ENCODE results near the gene LGALS9.
"Not testable (repeated sequence)": the region's sequence is repeated elsewhere in the genome, so short reads cannot be mapped to it uniquely, and the experiment has no call there.

Gene LGALS9

DNA sequence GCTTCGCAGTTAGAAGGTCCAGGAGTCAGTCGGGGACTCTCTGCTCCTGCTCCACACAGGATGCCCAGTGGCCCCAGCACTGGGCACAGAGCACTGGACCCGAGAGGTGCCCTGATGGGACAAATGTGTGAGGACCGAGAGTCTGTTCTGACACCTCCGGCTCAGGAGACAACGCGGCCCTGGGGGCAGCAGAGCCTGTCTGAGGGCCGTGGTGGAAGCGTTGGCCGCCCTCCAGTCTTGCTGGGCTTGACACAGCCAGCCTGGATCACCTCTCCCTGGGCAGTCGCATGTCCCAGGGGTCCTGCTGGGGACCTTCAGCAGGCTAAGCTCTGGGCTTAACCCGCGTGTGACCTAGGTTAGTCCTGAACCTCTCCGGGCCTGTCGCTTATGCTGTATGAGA, 23.1 kb downstream of the LGALS9 start:
- no peak for DNase-seq (ENCODE audit: low read depth in 2 of 2)

- DNase-seq (ENCODE audit: low read depth in 2 of 2), result peak; percentile 30 to 49
These were observed 23.9 kb downstream of the LGALS9 start for GRCh38 chr17:27654654-27655524.

GRCh38 chr17:27655525-27656111, 24.6 kb downstream of the LGALS9 start:
- not testable (repeated sequence) for DNase-seq (ENCODE audit: low read depth in 2 of 2)

DNA sequence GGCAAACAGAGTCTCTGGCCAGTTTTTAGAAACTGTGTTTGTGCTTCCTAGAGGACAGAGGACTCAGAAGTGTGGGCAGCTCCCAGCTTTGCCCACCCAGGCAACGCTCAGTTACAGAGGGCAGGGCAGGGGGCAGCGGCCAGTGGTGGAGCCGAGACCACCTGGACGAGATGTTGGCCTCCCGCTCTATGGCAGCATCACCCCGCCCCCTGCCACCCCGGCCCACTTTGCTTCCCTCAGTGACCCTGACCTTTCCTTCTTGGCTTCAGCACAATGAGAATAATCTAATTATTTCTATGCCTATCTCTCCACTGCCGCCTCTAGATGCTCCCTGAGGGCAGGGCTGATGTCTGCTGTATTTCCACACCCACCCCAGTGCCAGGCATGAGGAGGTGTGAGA, 25.6 kb downstream of the LGALS9 start:
- DNase-seq (ENCODE audit: low read depth in 2 of 2), result not testable (repeated sequence)

DNA sequence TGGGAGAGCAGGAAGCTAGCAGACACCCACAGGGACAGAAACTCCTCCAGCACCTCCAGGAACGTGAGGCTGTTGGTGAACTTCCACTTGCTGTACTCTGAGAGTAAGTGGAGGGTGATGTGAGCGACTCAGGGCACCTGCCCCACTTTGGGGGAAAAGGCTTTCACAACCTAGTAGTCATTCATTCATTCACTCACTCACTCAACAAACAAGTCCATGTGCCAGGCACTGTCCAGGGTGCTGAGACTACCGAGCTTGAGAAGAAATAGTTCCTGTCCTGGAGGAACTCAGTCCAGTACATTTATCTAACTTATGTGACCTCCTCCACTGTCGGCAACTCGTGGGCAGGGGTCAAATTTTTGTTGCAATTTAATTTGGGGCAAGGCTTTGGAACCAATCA, 26.6 kb downstream of the LGALS9 start:
- DNase-seq (ENCODE audit: low read depth in 2 of 2), result no peak

DNA sequence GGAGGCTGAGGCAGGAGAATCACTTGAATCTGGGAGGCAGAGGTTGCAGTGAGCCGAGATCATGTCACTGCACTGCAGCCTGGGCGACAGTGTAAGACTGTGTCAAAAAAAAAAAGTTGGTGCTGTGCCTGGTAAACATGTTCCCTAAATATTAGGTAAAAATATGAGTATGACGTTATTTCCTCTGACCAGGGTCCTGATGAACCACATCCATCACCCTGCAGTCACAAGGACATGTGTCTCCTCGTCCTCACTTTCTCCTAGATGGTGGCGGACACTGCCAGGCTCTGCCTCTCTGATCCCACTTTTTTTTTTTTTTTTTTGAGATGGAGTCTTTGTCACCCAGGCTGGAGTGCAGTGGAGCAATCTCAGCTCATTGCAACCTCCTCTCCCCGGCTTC, 28.7 kb downstream of the LGALS9 start:
- no peak for DNase-seq (ENCODE audit: low read depth in 2 of 2)

- DNase-seq (ENCODE audit: low read depth in 2 of 2), result no peak
These were observed 29.4 kb downstream of the LGALS9 start for GRCh38 chr17:27660436-27660835.

DNA sequence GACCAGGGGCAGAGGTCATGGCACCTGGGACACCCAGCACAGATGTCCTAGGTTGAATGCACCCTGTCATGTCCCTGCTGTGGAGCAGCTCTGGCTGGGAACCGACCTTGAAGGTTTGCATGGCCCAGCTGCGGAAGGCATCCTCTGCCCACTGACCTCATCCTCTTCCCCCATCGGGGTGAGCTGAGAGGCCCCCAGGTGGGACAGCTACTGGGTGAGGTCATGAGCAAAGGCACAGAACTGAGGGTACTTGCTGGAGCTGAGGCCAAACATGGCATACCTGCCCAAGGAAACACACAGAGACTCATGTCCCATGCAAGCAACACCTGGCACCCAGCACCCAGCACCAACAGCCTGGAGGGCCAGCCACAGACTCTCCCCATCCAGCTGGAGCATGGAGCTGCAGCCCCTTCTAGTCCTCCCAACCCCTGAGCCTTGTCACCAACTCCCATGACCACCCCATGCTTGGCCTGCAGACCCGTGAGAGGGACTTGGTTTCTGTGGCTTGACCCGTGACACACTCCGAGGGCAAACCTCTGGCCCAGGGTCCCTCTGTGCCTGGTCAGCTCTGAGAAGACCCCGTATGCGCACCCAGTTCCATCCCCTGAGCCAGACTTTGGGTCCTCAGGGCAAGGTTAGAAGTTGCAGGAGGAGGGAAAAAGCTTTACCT, 33.1 kb downstream of the LGALS9 start:
- DNase-seq (ENCODE audit: low read depth in 2 of 2), result no peak

DNA sequence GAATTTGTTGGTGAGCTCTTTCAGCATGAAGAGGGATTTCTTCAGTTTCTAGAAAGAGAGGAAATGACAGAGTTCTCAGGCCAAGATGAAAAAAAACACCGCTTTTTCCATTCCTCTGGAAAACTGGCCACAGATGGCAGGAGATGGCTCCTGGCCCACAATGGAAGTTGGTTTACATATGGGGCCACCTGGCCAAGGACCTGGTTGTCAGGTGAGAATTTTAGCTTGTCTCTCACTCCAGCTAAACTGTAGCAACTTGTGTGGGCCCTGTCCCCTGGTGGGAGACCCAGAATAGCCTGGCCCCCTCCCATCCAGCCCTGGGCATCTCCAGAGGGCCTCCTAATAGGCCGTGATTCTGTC, 33.6 kb downstream of the LGALS9 start:
- no peak for DNase-seq (ENCODE audit: low read depth in 2 of 2)

- DNase-seq (ENCODE audit: low read depth in 2 of 2), result no peak
These were observed 34.6 kb downstream of the LGALS9 start for GRCh38 chr17:27665549-27665948.

DNA sequence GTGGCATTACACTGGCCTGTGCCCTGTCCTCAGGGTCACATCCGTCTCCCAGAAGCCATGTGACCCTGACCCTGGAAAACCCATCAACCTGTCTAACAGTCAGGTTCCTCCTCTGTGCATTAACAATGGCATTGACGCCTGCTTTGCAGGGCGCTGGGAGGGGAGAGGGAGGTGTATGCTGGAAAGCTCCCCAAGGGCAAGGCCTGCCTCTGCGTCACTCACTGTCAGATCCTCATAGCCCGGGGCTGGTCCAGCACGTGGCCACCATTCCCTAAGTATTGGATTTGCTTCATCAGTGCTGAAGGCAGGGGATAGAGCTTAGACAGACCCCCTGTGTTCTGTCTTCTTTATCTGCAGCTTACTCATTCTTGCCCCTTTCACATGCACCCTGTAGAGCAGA, 35.3 kb downstream of the LGALS9 start:
- not testable (repeated sequence) for DNase-seq (ENCODE audit: low read depth in 2 of 2)

GRCh38 chr17:27666831-27667560, 36.0 kb downstream of the LGALS9 start:
- DNase-seq (ENCODE audit: low read depth in 2 of 2), result no peak

DNA sequence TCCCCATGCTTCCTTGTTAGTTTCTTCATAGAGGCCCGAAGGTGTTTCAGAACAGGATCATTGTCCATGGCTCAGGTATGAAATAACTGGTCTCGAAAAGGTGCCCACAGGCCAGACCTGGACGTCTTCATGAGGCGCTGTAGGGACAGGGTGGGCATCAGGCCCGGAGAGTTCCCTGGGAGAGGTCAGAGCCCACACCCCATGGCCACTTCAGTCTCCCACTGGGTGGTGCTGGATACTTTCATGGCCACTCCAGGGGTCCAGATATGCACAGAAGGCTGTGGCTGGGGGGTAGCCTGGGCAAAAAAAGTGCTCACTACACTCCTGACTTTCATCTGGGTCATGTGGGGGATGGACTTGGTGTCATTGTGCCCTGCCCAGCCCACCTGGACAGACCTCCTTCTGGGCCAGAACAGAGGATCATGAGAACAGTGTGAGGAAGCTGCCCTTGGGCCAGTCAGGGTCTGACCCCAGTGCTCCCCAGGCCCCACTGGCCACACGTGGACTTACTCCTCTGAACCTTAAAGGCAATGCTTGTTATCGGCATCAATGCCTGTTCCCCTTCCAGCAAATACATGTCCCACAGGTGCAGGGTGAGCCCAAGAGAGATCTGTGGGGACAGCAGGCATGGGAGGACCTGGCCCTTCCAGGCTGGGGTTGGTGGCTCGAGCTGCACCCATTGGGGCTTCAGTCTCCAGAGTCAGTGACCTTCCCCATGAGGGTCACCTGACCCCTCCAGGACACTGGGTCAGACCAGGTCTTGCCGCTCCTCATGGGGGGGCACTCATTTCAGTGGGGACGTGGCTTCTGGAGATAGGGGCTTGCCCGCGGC, 36.9 kb downstream of the LGALS9 start:
- no peak for DNase-seq (ENCODE audit: low read depth in 2 of 2)

GRCh38 chr17:27668488-27668823, 37.5 kb downstream of the LGALS9 start:
- no peak for DNase-seq (ENCODE audit: low read depth in 2 of 2)

DNA sequence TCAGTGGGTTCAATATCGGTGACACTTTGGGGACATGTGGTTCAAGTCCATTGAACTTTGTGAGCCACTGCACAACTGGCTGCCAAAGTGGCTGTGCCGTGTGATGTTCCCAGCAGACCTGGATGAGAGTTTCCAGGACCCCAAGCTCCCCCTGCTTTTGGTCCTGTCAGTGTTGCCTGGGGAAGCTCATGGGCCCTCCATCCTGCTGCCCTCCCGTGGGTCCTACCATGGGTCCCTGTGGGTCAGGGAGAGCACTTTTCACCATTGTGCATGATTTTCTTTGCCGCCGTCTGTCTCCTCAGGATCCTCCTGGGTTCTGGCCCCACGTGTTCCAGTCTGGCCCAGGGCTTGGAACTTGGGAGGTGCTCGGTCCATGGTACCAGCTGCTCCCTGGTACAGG, 38.1 kb downstream of the LGALS9 start:
- DNase-seq (ENCODE audit: low read depth in 2 of 2), result no peak

- DNase-seq (ENCODE audit: low read depth in 2 of 2), result no peak
These were observed 38.9 kb downstream of the LGALS9 start for GRCh38 chr17:27669850-27670249.

DNA sequence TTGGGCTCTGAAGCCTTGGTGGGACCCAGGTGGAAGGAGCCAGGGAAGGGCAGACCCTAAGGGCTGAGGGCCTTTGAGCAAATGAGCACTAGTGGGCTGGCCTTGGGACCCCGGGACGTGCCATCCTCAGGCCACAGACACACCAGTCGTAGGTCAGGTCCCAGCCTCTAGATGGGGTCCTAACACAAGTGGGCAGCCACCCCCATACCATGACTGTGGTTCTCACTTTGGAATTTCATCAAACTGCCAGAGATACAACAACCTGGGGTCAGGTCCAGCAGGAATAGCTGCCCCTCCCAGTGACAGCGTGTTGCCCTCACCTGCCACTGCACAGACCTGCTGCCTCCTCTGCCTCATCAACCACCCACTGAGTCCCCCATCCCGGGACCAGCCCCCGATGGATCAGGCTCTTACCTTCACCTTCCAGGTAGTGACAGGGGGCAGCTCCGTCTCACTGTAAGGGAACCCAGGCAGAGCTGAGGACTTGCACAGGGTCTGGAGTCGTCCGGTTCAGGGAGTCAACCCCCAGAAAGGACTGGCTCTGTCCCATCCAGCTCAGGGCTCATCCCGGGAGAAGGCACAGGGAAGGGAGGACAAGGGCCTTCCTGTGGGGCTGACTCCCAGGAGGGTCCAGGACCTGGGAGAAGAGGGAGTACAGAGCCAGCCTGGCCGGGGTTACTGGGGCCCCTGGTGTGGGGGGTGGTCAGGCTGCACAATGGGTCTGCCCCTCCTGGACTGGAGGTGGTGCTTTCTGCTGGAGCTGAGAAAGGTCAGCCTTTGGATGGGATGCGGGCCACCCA, 40.0 kb downstream of the LGALS9 start:
- no peak for DNase-seq (ENCODE audit: low read depth in 2 of 2)

DNA sequence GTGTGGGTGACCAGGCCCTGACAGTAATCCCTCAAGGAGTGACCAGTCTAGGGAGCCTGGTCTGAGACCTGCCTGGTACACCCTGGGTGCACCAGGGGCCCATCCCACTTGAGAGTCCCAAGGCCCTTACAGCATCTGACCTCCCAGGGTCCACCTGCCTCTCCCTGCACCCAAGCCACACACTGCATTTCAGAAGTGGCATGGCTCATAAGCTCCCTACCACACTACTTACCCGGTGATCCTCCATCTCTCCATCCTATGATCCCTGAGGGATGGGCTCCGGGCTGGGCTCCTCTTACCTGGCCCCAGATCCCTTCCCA, 40.6 kb downstream of the LGALS9 start:
- DNase-seq (ENCODE audit: low read depth in 2 of 2), result no peak

DNA sequence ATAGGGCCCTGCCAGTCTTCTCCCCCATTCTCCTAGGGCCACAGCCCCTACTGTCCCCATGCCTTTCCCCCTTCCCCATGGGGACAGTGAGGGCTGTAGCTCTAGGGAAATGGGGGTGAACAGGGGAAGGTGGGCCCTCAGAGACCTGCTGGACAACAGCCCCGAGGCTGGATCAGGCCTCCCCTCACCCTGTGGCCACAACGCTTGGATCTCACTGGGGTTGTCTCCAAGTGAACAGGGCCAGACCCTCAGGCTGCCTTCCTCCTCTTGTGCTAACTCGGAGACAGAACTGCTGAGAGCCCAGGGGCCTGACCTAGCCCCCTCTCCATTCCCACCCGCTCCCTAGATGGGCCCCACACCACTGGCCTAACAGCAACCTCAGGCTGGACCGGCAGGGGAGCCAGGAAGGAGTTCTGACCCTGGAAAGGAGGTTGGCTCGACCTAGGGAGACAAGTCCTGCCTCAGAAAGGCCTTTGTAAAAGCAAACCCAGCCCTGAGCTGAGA, 41.0 kb downstream of the LGALS9 start:
- DNase-seq (ENCODE audit: low read depth in 2 of 2), result not testable (repeated sequence)

GRCh38 chr17:27674335-27674734, 43.3 kb downstream of the LGALS9 start:
- no peak for DNase-seq (ENCODE audit: low read depth in 2 of 2)

DNA sequence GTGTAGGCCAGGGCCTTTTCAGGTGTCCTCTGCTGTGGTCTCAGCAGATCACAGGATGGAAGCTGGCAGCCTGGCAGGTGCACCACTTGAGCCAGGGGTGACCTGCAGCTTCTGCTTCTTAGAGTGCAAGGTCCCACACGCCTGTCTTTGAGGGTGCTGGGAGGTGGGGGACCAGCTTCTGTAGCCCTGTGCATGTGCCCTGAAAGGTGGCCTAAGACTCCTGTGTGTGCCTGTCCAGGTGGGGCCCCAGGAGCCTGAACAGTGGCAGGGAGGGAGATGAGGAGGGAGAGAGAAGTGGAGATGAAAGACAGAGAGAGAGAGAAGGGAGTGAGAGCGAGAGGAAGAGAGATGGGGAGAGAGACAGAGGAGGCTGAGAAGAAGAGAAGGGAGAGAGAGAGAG, 46.2 kb downstream of the LGALS9 start:
- no peak for DNase-seq (ENCODE audit: low read depth in 2 of 2)

All from stimulated activated CD8-positive, alpha-beta memory T cell treated with anti-CD3 and anti-CD28 coated beads, Interleukin-2, amount 100 ng/mL, for 1 hour (primary cell).